Measurements from ENCODE around the gene DSCAM. TPM values are rescaled to one million over a fixed set of nuclear protein-coding genes. Genes with fewer than 3 reads are reported as not detected.

DSCAM gene
- total and polyA plus RNA-seq, 12 donors: under 0.01 to 0.11 (median 0.07) TPM; not detected in 5

- DNase-seq: no peak
- no peak overlapping the region for H3K27ac ChIP-seq
- no peaks in the 10 kb centered on the region for H3K9me3 ChIP-seq (replicated peaks in 1 of 3)
- 79 to 88% (median 83%) methylated on average over 9 of the region's 9 CpGs for WGBS, 4 donors
- no peaks in the 10 kb centered on the region for H3K27me3 ChIP-seq
- no peak overlapping the region for H3K4me3 ChIP-seq
- no peak for TF ChIP-seq POLR2A (IDR thresholded peaks at IDR 0.05)
- intact Hi-C loops (cut with DNase I): no loop called here
- no peaks in the 10 kb centered on the region for H3K36me3 ChIP-seq (replicated peaks in 1 of 2)
- H3K4me1 ChIP-seq (replicated peaks in 1 of 2): no peaks in the 10 kb centered on the region
These were observed 638.6 kb downstream of the DSCAM start for GRCh38 chr21:40208206-40208947.

- TF ChIP-seq POLR2A (IDR thresholded peaks at IDR 0.05): no peak
- TF ChIP-seq, protein P1, sequence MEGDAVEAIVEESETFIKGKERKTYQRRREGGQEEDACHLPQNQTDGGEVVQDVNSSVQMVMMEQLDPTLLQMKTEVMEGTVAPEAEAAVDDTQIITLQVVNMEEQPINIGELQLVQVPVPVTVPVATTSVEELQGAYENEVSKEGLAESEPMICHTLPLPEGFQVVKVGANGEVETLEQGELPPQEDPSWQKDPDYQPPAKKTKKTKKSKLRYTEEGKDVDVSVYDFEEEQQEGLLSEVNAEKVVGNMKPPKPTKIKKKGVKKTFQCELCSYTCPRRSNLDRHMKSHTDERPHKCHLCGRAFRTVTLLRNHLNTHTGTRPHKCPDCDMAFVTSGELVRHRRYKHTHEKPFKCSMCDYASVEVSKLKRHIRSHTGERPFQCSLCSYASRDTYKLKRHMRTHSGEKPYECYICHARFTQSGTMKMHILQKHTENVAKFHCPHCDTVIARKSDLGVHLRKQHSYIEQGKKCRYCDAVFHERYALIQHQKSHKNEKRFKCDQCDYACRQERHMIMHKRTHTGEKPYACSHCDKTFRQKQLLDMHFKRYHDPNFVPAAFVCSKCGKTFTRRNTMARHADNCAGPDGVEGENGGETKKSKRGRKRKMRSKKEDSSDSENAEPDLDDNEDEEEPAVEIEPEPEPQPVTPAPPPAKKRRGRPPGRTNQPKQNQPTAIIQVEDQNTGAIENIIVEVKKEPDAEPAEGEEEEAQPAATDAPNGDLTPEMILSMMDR (IDR thresholded peaks at IDR 0.05): no peak
- 57 to 64% (median 63%) methylated on average over 2 of the region's 2 CpGs for WGBS, 4 donors
- DNase-seq: no peak
- intact Hi-C loops (cut with DNase I): no loop called here
- no peaks in the 10 kb centered on the region for H3K27me3 ChIP-seq
- H3K4me1 ChIP-seq (replicated peaks in 1 of 2): no peaks in the 10 kb centered on the region
- H3K9me3 ChIP-seq (replicated peaks in 1 of 3): no peaks in the 10 kb centered on the region
- H3K27ac ChIP-seq: no peak overlapping the region
- H3K36me3 ChIP-seq (replicated peaks in 1 of 2): no peaks in the 10 kb centered on the region
- H3K4me3 ChIP-seq: no peak overlapping the region
These were observed 646.0 kb downstream of the DSCAM start for GRCh38 chr21:40200946-40201345.

- Histone ChIP-seq H3K27me3 (no peaks in the 10 kb centered on the region), H3K4me1 (replicated peaks in 1 of 2) (no peaks in the 10 kb centered on the region), H3K4me3 (no peak overlapping the region), H3K27ac (no peak overlapping the region), H3K9me3 (replicated peaks in 1 of 3) (no peaks in the 10 kb centered on the region), H3K36me3 (replicated peaks in 1 of 2) (no peaks in the 10 kb centered on the region)
- 78 to 93% (median 92%) methylated on average over 1 of the region's 1 CpG for WGBS, 4 donors
- intact Hi-C loops (cut with DNase I): no loop called here
- TF ChIP-seq POLR2A (IDR thresholded peaks at IDR 0.05): no peak
- TF ChIP-seq, protein P1 (IDR thresholded peaks at IDR 0.05): no peak
- DNase-seq: no peak
These were observed 646.8 kb downstream of the DSCAM start for GRCh38 chr21:40200126-40200525.

- intact Hi-C loops (cut with DNase I): no loop called here
- H3K27me3 ChIP-seq: no peaks in the 10 kb centered on the region
- H3K4me3 ChIP-seq: no peak overlapping the region
- TF ChIP-seq, protein P1 (IDR thresholded peaks at IDR 0.05): no peak
- no peak for TF ChIP-seq POLR2A (IDR thresholded peaks at IDR 0.05)
- WGBS, 4 donors: 63 to 76% (median 69%) methylated on average over 4 of the region's 4 CpGs
- no peaks in the 10 kb centered on the region for H3K36me3 ChIP-seq (replicated peaks in 1 of 2)
- H3K9me3 ChIP-seq (replicated peaks in 1 of 3): no peaks in the 10 kb centered on the region
- H3K4me1 ChIP-seq (replicated peaks in 1 of 2): no peaks in the 10 kb centered on the region
- DNase-seq: no peak
- H3K27ac ChIP-seq: no peak overlapping the region
These were observed 652.6 kb downstream of the DSCAM start for GRCh38 chr21:40194185-40194980.
